HG03558 (cell line): ENCODE data around the gene EPB41L4A.

ENCODE experiments used
- ATAC-seq: cut with Tn5 transposase; IDR thresholded peaks from one replicate; pipeline ENCODE4 v1.9.1; 2021; ENCODE audit warnings: moderate number of reproducible peaks; ENCODE audit not compliant: unreplicated experiment; ENCODE audit errors: extremely low read depth

Gene EPB41L4A

GRCh38 chr5:112317866-112318265 is 101.2 kb downstream of the EPB41L4A start:
- no peak for ATAC-seq

GRCh38 chr5:112316731-112317130 is 102.3 kb downstream of the EPB41L4A start:
- no peak for ATAC-seq

- ATAC-seq: no peak
Measured at GRCh38 chr5:112316006-112316405, 103.1 kb downstream of the EPB41L4A start.

GRCh38 chr5:112312295-112313275 is 106.5 kb downstream of the EPB41L4A start:
- ATAC-seq: no peak

- ATAC-seq: no peak
Measured at GRCh38 chr5:112310746-112311145, 108.3 kb downstream of the EPB41L4A start.

GRCh38 chr5:112308608-112309007 is 110.5 kb downstream of the EPB41L4A start:
- no peak for ATAC-seq

GRCh38 chr5:112306956-112307355 is 112.1 kb downstream of the EPB41L4A start:
- no peak for ATAC-seq

- ATAC-seq: no peak
Measured at GRCh38 chr5:112304743-112305142, 114.3 kb downstream of the EPB41L4A start.

- ATAC-seq: no peak
Measured at GRCh38 chr5:112303685-112304084, 115.4 kb downstream of the EPB41L4A start.

- no peak for ATAC-seq
Measured at GRCh38 chr5:112294126-112294525, 125.0 kb downstream of the EPB41L4A start.

- ATAC-seq: no peak
Measured at GRCh38 chr5:112293587-112293986, 125.5 kb downstream of the EPB41L4A start.

- no peak for ATAC-seq
Measured at GRCh38 chr5:112290691-112291090, 128.4 kb downstream of the EPB41L4A start.

- no peak for ATAC-seq
Measured at GRCh38 chr5:112289465-112289864, 129.6 kb downstream of the EPB41L4A start.

GRCh38 chr5:112283943-112284929 is 134.8 kb downstream of the EPB41L4A start:
- ATAC-seq: no peak

GRCh38 chr5:112283034-112283582 is 136.0 kb downstream of the EPB41L4A start:
- ATAC-seq: no peak

- no peak for ATAC-seq
Measured at GRCh38 chr5:112279082-112279481, 140.0 kb downstream of the EPB41L4A start.

- ATAC-seq: no peak
Measured at GRCh38 chr5:112276991-112277390, 142.1 kb downstream of the EPB41L4A start.

GRCh38 chr5:112275671-112276070 is 143.4 kb downstream of the EPB41L4A start:
- ATAC-seq: no peak

- ATAC-seq: no peak
Measured at GRCh38 chr5:112270299-112271293, 148.5 kb downstream of the EPB41L4A start.
